ENCODE measurements around the gene L3MBTL4.

The L3MBTL4 gene

DNA sequence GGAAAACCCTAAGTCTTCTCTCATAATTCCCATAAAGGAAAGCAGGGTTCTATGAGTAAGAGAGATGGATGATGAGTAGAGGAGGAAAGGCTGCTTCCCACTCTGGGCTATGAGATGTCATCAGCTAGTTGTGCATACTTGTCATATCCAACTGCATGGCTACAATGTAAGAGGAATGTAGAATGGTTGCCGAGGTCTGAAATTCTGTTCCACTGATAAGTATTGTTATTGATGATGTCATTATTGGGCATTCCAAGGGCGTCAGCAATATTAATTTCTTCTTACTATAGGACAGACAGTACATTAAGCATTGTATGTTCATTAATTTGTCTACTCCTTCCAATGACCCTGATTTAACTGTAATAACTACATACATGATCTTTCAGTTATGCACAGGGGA lies 88.1 kb downstream of the L3MBTL4 start:
- no peak overlapping the region for H3K4me3 ChIP-seq (replicated peaks in 1 of 2; ENCODE audit: low read depth in 2 of 2, low read length in 2 of 2)
- DNase-seq (ENCODE audit: low read depth in 2 of 2) = no peak
- TF ChIP-seq, protein P1, sequence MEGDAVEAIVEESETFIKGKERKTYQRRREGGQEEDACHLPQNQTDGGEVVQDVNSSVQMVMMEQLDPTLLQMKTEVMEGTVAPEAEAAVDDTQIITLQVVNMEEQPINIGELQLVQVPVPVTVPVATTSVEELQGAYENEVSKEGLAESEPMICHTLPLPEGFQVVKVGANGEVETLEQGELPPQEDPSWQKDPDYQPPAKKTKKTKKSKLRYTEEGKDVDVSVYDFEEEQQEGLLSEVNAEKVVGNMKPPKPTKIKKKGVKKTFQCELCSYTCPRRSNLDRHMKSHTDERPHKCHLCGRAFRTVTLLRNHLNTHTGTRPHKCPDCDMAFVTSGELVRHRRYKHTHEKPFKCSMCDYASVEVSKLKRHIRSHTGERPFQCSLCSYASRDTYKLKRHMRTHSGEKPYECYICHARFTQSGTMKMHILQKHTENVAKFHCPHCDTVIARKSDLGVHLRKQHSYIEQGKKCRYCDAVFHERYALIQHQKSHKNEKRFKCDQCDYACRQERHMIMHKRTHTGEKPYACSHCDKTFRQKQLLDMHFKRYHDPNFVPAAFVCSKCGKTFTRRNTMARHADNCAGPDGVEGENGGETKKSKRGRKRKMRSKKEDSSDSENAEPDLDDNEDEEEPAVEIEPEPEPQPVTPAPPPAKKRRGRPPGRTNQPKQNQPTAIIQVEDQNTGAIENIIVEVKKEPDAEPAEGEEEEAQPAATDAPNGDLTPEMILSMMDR (IDR thresholded peaks at IDR 0.05; ENCODE audit: low read depth, low read length) = no peak

DNA sequence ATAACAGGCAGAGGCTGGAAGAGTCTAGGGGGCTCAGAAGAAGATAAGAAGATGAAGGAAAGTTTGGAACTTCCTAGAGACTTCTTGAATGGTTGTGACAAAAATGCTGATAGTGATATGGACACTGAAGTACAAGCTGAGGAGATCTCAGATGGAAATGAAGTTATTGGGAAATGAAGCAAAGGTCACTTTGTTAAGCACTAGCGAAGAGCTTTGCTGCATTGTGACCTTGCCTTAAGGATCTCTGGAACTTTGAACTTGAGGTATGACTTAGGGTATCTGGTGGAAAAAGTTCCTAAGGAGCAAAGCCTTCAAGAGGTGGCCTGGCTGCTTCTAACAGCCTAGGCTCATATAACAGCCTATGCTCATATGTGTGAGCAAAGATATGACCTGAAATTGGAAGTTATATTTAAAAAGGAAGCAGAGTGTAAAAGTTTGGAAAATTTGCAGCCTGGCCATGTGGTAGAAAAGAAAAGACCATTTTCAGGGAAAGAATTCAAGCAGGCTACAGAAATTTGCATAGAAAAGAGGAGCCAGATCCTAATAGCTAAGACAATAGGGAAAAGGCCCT lies 91.3 kb downstream of the L3MBTL4 start:
- TF ChIP-seq, protein P1 (IDR thresholded peaks at IDR 0.05; ENCODE audit: low read depth, low read length) = no peak
- no peak for DNase-seq (ENCODE audit: low read depth in 2 of 2)
- H3K4me3 ChIP-seq (replicated peaks in 1 of 2; ENCODE audit: low read depth in 2 of 2, low read length in 2 of 2) = no peak overlapping the region

DNA sequence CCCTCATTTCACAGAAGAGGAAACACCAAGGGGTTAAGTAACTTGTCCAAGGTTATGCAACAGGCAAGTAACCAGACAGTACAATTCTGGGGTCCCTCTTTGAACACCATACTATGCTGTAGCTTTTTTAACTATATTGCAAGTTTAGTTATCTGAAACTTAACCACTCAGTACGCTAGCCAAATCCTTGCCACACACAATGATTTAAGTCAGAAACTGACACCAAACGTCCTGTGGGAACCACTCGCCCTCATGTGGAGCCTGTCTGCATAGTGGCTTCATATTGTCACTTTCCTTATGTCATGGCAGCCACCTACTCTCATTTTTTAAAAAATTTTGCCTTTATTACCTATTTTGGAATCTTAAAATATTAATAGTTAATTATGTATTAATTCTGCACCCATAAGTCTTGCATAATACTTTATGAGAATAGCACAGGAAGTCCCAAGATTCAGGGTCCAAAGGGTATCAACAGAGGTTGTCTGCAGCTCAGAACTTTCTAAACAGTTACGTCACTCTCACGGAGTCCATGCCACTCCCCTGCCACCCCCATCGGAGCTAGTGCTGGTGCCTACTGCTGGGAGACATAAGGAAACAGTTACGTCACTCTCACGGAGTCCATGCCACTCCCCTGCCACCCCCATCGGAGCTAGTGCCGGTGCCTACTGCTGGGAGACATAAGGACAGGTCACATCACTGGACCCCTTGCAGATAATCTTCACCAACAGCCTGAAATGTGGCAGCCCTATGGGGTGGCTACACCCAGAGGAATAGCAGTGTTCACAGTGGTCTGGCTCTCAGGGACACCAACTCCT lies 99.0 kb downstream of the L3MBTL4 start:
- H3K4me3 ChIP-seq (replicated peaks in 1 of 2; ENCODE audit: low read depth in 2 of 2, low read length in 2 of 2) = no peak overlapping the region
- TF ChIP-seq, protein P1 (IDR thresholded peaks at IDR 0.05; ENCODE audit: low read depth, low read length) = no peak
- DNase-seq (ENCODE audit: low read depth in 2 of 2) = no peak

DNA sequence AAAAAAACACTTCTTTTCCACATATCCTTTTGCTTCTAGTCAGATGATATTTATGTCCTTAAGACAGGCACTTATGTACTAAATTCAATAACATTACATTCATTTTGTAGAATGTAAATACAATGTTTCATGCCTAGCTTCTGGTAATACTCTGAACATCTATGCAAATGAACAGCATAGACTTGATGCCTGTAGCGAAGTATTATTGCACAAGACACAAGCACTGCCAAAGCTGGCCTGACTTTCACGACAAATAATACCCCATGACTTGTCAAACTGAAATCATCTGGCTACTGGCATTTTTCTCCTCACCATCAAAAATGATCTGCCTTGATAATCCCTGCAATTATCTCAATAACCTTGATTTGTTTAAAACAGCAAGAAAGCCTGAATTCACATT lies 101.3 kb downstream of the L3MBTL4 start:
- TF ChIP-seq, protein P1 (IDR thresholded peaks at IDR 0.05; ENCODE audit: low read depth, low read length) = no peak
- no peak overlapping the region for H3K4me3 ChIP-seq (replicated peaks in 1 of 2; ENCODE audit: low read depth in 2 of 2, low read length in 2 of 2)
- DNase-seq (ENCODE audit: low read depth in 2 of 2) = no peak

DNA sequence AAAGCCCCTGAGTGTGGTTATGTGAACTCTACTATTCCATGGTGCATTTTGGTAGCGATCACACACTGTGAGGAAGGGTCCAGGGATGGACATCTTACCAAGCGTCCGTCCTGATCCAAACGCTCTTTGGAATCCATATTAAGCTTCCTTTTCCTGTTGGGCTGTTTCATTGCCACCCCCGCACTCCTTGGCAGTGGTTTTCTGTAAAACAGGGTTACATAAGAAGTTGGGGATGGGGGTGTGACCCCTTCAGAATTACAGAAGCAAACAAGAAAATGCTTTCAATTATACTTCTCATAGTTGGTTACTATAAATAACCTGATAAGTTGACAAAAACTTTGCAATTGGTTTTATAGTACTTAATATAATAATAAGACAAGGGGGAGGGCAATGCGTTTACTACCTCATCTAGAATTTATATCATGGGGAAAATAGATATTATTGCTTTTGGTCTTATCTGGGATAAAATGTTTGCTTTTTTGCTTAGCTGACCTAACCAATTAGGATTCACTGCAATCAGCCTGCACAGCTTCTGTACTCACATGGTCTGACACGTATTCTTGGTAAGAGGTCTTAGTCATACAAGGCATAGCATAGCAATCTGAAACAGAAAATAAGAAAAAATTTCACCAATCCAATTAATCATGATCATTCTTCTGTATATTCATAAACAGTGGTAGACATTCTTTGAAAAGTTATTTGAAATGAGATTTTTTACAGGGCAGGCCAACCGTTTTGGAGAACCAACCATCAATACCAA lies 103.1 kb downstream of the L3MBTL4 start:
- no peak overlapping the region for H3K4me3 ChIP-seq (replicated peaks in 1 of 2; ENCODE audit: low read depth in 2 of 2, low read length in 2 of 2)
- TF ChIP-seq, protein P1 (IDR thresholded peaks at IDR 0.05; ENCODE audit: low read depth, low read length) = no peak
- DNase-seq (ENCODE audit: low read depth in 2 of 2) = no peak

DNA sequence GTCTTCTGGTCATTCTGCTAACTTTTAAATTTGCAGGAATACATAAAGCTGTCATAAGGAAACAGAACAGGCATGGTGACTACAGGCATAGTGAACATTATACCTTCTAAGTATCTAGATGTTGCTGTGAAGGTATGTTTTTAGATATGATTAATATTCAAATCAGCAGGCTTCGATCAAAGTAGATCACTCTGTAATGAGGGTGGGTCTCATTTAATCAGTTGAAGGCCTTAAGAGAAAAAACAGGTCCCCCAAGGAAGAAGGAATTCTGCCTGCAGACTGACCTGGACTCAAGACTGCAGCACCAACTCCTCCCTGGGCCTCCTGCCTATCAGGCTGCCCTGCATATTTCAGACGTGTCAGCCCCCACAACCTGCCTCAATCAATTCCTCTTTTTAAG lies 104.0 kb downstream of the L3MBTL4 start:
- no peak for DNase-seq (ENCODE audit: low read depth in 2 of 2)
- H3K4me3 ChIP-seq (replicated peaks in 1 of 2; ENCODE audit: low read depth in 2 of 2, low read length in 2 of 2) = no peak overlapping the region
- TF ChIP-seq, protein P1 (IDR thresholded peaks at IDR 0.05; ENCODE audit: low read depth, low read length) = no peak
